WTC11 (cell line): ENCODE data around the gene TGM2. TPM values are rescaled to one million over a fixed set of nuclear protein-coding genes. Genes with fewer than 3 reads are reported as not detected.

Source experiments
- ATAC-seq: fragments of 200-7000 bp; cut with Tn5 transposase; 2 replicates; pipeline ENCODE4 v1.10.0; 2021; ENCODE audit warnings: mild to moderate bottlenecking, moderate library complexity
- CTCF ChIA-PET: fragments of 300-600 bp; sonication (Branson Sonifier 250); formaldehyde crosslinking; loops from one replicate; lab custom pipeline; 2021; ENCODE audit warnings: antibody characterized with exemption; lab: Charles Lee
- POLR2A ChIA-PET: fragments of 350-600 bp; sonication (Branson Sonifier 250); formaldehyde crosslinking; loops from one replicate; lab custom pipeline; 2021; ENCODE audit warnings: antibody characterized with exemption; lab: Charles Lee
- DNase-seq: peaks from one replicate; pipeline ENCODE4 v3.0.0; 2021; ENCODE audit warnings: low spot score
- H3K27ac Mint-ChIP-seq: 2 replicates; pipeline ENCODE4 v1.8.0; 2021; ENCODE audit warnings: mixed read lengths
- H3K27me3 Mint-ChIP-seq: 2 replicates; pipeline ENCODE4 v1.8.0; 2021; ENCODE audit warnings: low read depth, mild to moderate bottlenecking, moderate library complexity, mixed read lengths
- H3K36me3 Mint-ChIP-seq: 2 replicates; pipeline ENCODE4 v1.8.0; 2021; ENCODE audit warnings: mixed read lengths
- H3K4me1 Mint-ChIP-seq: 2 replicates; pipeline ENCODE4 v1.8.0; 2022; ENCODE audit warnings: mixed read lengths
- H3K4me3 Mint-ChIP-seq: 2 replicates; pipeline ENCODE4 v1.8.0; 2021; ENCODE audit warnings: mild to moderate bottlenecking, moderate library complexity, mixed read lengths
- H3K9me3 Mint-ChIP-seq: 2 replicates; pipeline ENCODE4 v1.8.0; 2021; ENCODE audit warnings: mixed read lengths
- CBFB ChIP-seq: sonication (generic); formaldehyde crosslinking; IDR thresholded peaks from 2 replicates; pipeline ENCODE4 v1.8.1; 2022; ENCODE audit warnings: mild to moderate bottlenecking, low read depth, missing genetic modification reagents
- CDX4 ChIP-seq: fragments of 250-450 bp; sonication (Bioruptor Pico); IDR thresholded peaks from 2 replicates; pipeline ENCODE4 v1.9.0; 2021; ENCODE audit warnings: moderate library complexity, mild to moderate bottlenecking, inconsistent platforms, borderline replicate concordance
- E2F4 ChIP-seq: sonication (generic); formaldehyde crosslinking; IDR thresholded peaks from 2 replicates; pipeline ENCODE4 v1.8.1; 2022; ENCODE audit warnings: low read depth, mild to moderate bottlenecking, moderate library complexity, missing genetic modification reagents, borderline replicate concordance
- FOXP1 ChIP-seq: sonication (generic); formaldehyde crosslinking; IDR thresholded peaks from 2 replicates; pipeline ENCODE4 v1.8.0; 2022; ENCODE audit warnings: missing genetic modification reagents, mild to moderate bottlenecking, moderate library complexity, borderline replicate concordance
- GRHL2 ChIP-seq: fragments of 250-450 bp; sonication (Bioruptor Pico); IDR thresholded peaks from 2 replicates; pipeline ENCODE4 v1.8.0; 2022; ENCODE audit warnings: mild to moderate bottlenecking, moderate library complexity; ENCODE audit not compliant: insufficient replicate concordance, severe bottlenecking
- IRF1 ChIP-seq: sonication (generic); formaldehyde crosslinking; IDR thresholded peaks from 2 replicates; pipeline ENCODE4 v1.8.0; 2023; ENCODE audit warnings: missing genetic modification reagents
- MAX ChIP-seq: sonication (generic); formaldehyde crosslinking; IDR thresholded peaks from 2 replicates; pipeline ENCODE4 v1.8.0; 2022; ENCODE audit warnings: mild to moderate bottlenecking, missing genetic modification reagents
- MYBL2 ChIP-seq: sonication (generic); formaldehyde crosslinking; IDR thresholded peaks from 2 replicates; pipeline ENCODE4 v1.8.1; 2023; ENCODE audit warnings: mild to moderate bottlenecking, moderate library complexity, missing genetic modification reagents
- NFATC4 ChIP-seq: fragments of 250-450 bp; sonication (Bioruptor Pico); IDR thresholded peaks from 2 replicates; pipeline ENCODE4 v1.9.0; 2021; ENCODE audit warnings: mild to moderate bottlenecking
- NR3C1 ChIP-seq: sonication (generic); formaldehyde crosslinking; conservative IDR thresholded peaks from 2 replicates; pipeline ENCODE4 v1.8.1; 2023; ENCODE audit warnings: low read depth, mild to moderate bottlenecking, missing genetic modification reagents
- RELA ChIP-seq: sonication (generic); formaldehyde crosslinking; IDR thresholded peaks from 2 replicates; pipeline ENCODE4 v1.8.1; 2022; ENCODE audit warnings: missing genetic modification reagents, mild to moderate bottlenecking, borderline replicate concordance
- SMAD4 ChIP-seq: sonication (generic); formaldehyde crosslinking; IDR thresholded peaks from 2 replicates; pipeline ENCODE4 v1.8.0; 2022; ENCODE audit warnings: mild to moderate bottlenecking, missing genetic modification reagents
- USF1 ChIP-seq: sonication (generic); formaldehyde crosslinking; IDR thresholded peaks from 2 replicates; pipeline ENCODE4 v1.8.0; 2022; ENCODE audit warnings: mild to moderate bottlenecking, missing genetic modification reagents
- ZMAT4 ChIP-seq: fragments of 250-450 bp; sonication (Bioruptor Pico); IDR thresholded peaks from 2 replicates; pipeline ENCODE4 v1.9.0; 2021; ENCODE audit warnings: mild to moderate bottlenecking
- ZNF317 ChIP-seq: sonication (generic); formaldehyde crosslinking; IDR thresholded peaks from 2 replicates; pipeline ENCODE4 v1.8.1; 2023; ENCODE audit warnings: low read depth, mild to moderate bottlenecking, moderate library complexity, missing genetic modification reagents, borderline replicate concordance
- ZNF416 ChIP-seq: fragments of 250-450 bp; sonication (Bioruptor Pico); IDR thresholded peaks from 2 replicates; pipeline ENCODE4 v1.9.0; 2021; ENCODE audit warnings: mild to moderate bottlenecking, inconsistent platforms
- ZNF423 ChIP-seq: fragments of 250-450 bp; sonication (Bioruptor Pico); IDR thresholded peaks from 2 replicates; pipeline ENCODE4 v2.1.2; 2022; ENCODE audit warnings: mild to moderate bottlenecking, moderate library complexity
- ZNF425 ChIP-seq: fragments of 250-450 bp; sonication (Bioruptor Pico); conservative IDR thresholded peaks from 2 replicates; pipeline ENCODE4 v1.9.0; 2021; ENCODE audit warnings: mild to moderate bottlenecking
- total RNA-seq: library from RNA; stranded (reverse); gene quantifications from 3 replicates; pipeline ENCODE4 v1.2.3, GENCODE V29; 2021

The TGM2 gene
- total RNA-seq, 1 experiment from 2014 or later, result 1.5 TPM

GRCh38 chr20:38146628-38147027 lies 18.4 kb downstream of the TGM2 start (continued):
- TF ChIP-seq MAX (CRISPR knock-in tag) (no peak), NR3C1 (CRISPR knock-in tag) (no peak), CDX4 (no peak), FOXP1 (CRISPR knock-in tag) (no peak)

GRCh38 chr20:38146156-38146555 lies 18.9 kb downstream of the TGM2 start:
- no peak for TF ChIP-seq GRHL2 (CRISPR knock-in tag)
- TF ChIP-seq MYBL2, result no peak
- no peak for TF ChIP-seq USF1 (CRISPR knock-in tag)
- no peak for TF ChIP-seq RELA (CRISPR knock-in tag)
- no peak for TF ChIP-seq NFATC4 (CRISPR knock-in tag)
- no peak overlapping the region for H3K27ac Mint-ChIP-seq
- no peak overlapping the region for H3K4me3 Mint-ChIP-seq
- no peaks in the 10 kb centered on the region for H3K9me3 Mint-ChIP-seq
- ChIA-PET POLR2A (no interaction called here), CTCF (interaction anchor here (0.6 to 1.1 kb wide), 2 partner anchors 97 to 109 kb away, joined by 3 to 5 read pairs; no protein-coding TSS in a partner anchor)
- H3K27me3 Mint-ChIP-seq, result no peaks in the 10 kb centered on the region; the same call in 1 of the 2 replicates
- DNase-seq (no peak), ATAC-seq (no peak)
- H3K36me3 Mint-ChIP-seq, result no peaks in the 10 kb centered on the region
- H3K4me1 Mint-ChIP-seq, result peaks cover 29% of the 10 kb centered on the region

GRCh38 chr20:38145729-38146075 lies 19.4 kb downstream of the TGM2 start:
- ATAC-seq (no peak), DNase-seq (no peak)
- Mint-ChIP-seq H3K27me3 (no peaks in the 10 kb centered on the region; the same call in 1 of the 2 replicates), H3K4me1 (peaks cover 33% of the 10 kb centered on the region), H3K4me3 (no peak overlapping the region), H3K36me3 (no peaks in the 10 kb centered on the region), H3K9me3 (no peaks in the 10 kb centered on the region), H3K27ac (no peak overlapping the region)
- POLR2A ChIA-PET, result no interaction called here
- CTCF ChIA-PET, result interaction anchor here (0.6 to 1.1 kb wide), 3 partner anchors 97 to 108 kb away, joined by 3 to 5 read pairs (median 5); no protein-coding TSS in a partner anchor
- TF ChIP-seq GRHL2 (CRISPR knock-in tag) (no peak), ZNF425 (CRISPR knock-in tag) (no peak), ZNF416 (no peak), ZNF423 (CRISPR knock-in tag) (no peak), ZMAT4 (CRISPR knock-in tag) (no peak), SMAD4 (CRISPR knock-in tag) (no peak), IRF1 (CRISPR knock-in tag) (no peak), ZNF317 (CRISPR knock-in tag) (no peak), FOXP1 (CRISPR knock-in tag) (no peak), CBFB (CRISPR knock-in tag) (no peak), E2F4 (CRISPR knock-in tag) (no peak)
